Esophagus muscularis mucosa (tissue), 4 donors: ENCODE data around the gene PHLPP1. TPM values are rescaled to one million over a fixed set of nuclear protein-coding genes. Genes with fewer than 3 reads are reported as not detected.
"Not testable (repeated sequence)": the region's sequence is repeated elsewhere in the genome, so short reads cannot be mapped to it uniquely, and the experiment has no call there.

Source experiments
- DNase-seq: peaks from one replicate; pipeline ENCODE4 v3.0.0-alpha.2; 2017; ENCODE audit errors: extremely low spot score
- H3K27ac ChIP-seq, 4 donors: fragments of 200-600 bp; sonication (generic); replicated peaks in 1 of 4; 1 replicate in 3 of 4; 2 replicates in 1 of 4; pipeline ENCODE4 v1.5.1; 2016 to 2019; ENCODE audit warnings: mild to moderate bottlenecking in 1 of 4
- H3K27me3 ChIP-seq, 4 donors: fragments of 200-600 bp; sonication (generic); one replicate each; pipeline versions ENCODE4 v1.5.1 to v1.6.0; 2016 to 2019
- H3K36me3 ChIP-seq, 4 donors: fragments of 200-600 bp; sonication (generic); one replicate each; pipeline ENCODE4 v1.5.1; 2016 to 2019
- H3K4me1 ChIP-seq, 4 donors: fragments of 200-600 bp; sonication (generic); one replicate each; pipeline ENCODE4 v1.5.1; 2016 to 2019
- H3K4me3 ChIP-seq, 4 donors: fragments of 200-600 bp; sonication (generic); 1 replicate in 2 of 4; 2 replicates in 2 of 4; pipeline ENCODE4 v1.5.1; 2016 to 2019; ENCODE audit warnings: mild to moderate bottlenecking in 4 of 4, moderate library complexity in 1 of 4
- H3K9me3 ChIP-seq, 4 donors: fragments of 200-600 bp; sonication (generic); 1 replicate in 3 of 4; 2 replicates in 1 of 4; pipeline ENCODE4 v1.5.1; 2016 to 2019
- CTCF ChIP-seq, 3 experiments: fragments of 200-600 bp in 2 of 3; fragments of 450-650 bp in 1 of 3; sonication (generic) in 2 of 3; IDR thresholded peaks; one replicate each; pipeline ENCODE4 v1.5.1; 2017 to 2019; ENCODE audit warnings: antibody characterized with exemption in 3 of 3, mild to moderate bottlenecking in 2 of 3, moderate library complexity in 1 of 3
- EP300 ChIP-seq: sonication (generic); formaldehyde crosslinking; IDR thresholded peaks from one replicate; pipeline ENCODE4 v1.6.1; 2017; ENCODE audit warnings: antibody characterized with exemption
- POLR2A ChIP-seq: fragments of 450-650 bp; IDR thresholded peaks from one replicate; pipeline ENCODE4 v1.6.1; 2017; ENCODE audit warnings: antibody characterized with exemption, moderate library complexity, mild to moderate bottlenecking, low read depth
- POLR2AphosphoS5 ChIP-seq, 2 donors: sonication (generic); formaldehyde crosslinking; IDR thresholded peaks; one replicate each; pipeline ENCODE4 v1.6.1; 2017; ENCODE audit warnings: antibody characterized with exemption in 2 of 2
- WGBS: methylation state at CpG from one replicate; pipeline ENCODE4 v1.1.5; 2018; 5-methylcytosine and 5-hydroxymethylcytosine counted together
- intact Hi-C: fragments of 100-400 bp; cut with DNase I; formaldehyde crosslinking; loops from one replicate; pipeline ENCODE4 v1.15.1; 2023
- total RNA-seq, 4 donors: library from RNA; depleted of rRNA; stranded (reverse); fragments of >200 nt; gene quantifications; one replicate each; pipeline versions ENCODE4 v1.1.0 to v1.2.1, GENCODE V29; 2016

PHLPP1 gene
- total RNA-seq, 4 donors from 2014 or later: 11.6 to 23.0 (median 17.3) TPM

- Histone ChIP-seq H3K9me3 (no peaks in the 10 kb centered on the region), H3K4me3 (no peak overlapping the region), H3K27ac (no peak overlapping the region), H3K36me3 (no peaks in the 10 kb centered on the region), H3K27me3 (no peaks in the 10 kb centered on the region), H3K4me1 (peaks cover 0 to 30% (median 27%) of the 10 kb centered on the region in 4 donors)
- DNase-seq: no peak
- intact Hi-C loops: no loop called here
- 58% methylated on average over 3 of the region's 3 CpGs for WGBS
- peak; percentile 20 to 36 (median 35) for TF ChIP-seq CTCF (IDR thresholded peaks at IDR 0.05)
- no peak for TF ChIP-seq POLR2AphosphoS5 (IDR thresholded peaks at IDR 0.05)
Observed at GRCh38 chr18:62802523-62802922, 87.2 kb downstream of the PHLPP1 start.

- Histone ChIP-seq H3K36me3 (no peaks in the 10 kb centered on the region), H3K27ac (no peak overlapping the region), H3K27me3 (no peaks in the 10 kb centered on the region), H3K4me1 (no peaks in the 10 kb centered on the region), H3K4me3 (no peak overlapping the region), H3K9me3 (no peaks in the 10 kb centered on the region)
- TF ChIP-seq POLR2AphosphoS5 (IDR thresholded peaks at IDR 0.05): no peak
- no peak for TF ChIP-seq CTCF (IDR thresholded peaks at IDR 0.05)
- no peak for TF ChIP-seq POLR2A
- no peak for TF ChIP-seq EP300
- intact Hi-C loops: no loop called here
- DNase-seq: no peak
- 89% methylated on average over 2 of the region's 2 CpGs for WGBS
Observed at GRCh38 chr18:62807396-62807795, 92.1 kb downstream of the PHLPP1 start.

DNA sequence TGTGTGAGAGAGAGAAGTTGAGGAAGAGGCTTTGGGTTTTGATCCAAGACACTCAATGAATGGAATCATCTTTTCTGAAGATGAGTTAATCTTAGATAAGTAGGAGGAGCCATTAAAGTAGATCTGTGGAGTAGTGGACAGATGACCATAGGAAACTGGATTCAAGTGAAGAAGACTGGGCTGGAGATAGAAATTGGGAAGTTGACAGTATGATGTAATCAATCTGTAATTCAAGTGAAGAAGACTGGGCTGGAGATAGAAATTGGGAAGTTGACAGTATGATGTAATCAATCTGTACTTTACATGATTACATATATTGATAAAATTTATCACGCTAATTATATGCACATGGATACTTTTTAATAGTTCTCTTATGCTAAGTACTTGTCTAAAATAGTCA is 92.8 kb downstream of the PHLPP1 start:
- no peak for DNase-seq
- intact Hi-C loops: no loop called here
- Histone ChIP-seq H3K9me3 (no peaks in the 10 kb centered on the region), H3K4me1 (no peaks in the 10 kb centered on the region), H3K27me3 (no peaks in the 10 kb centered on the region), H3K27ac (no peak overlapping the region), H3K4me3 (no peak overlapping the region), H3K36me3 (no peaks in the 10 kb centered on the region)
- TF ChIP-seq POLR2AphosphoS5 (IDR thresholded peaks at IDR 0.05): no peak
- TF ChIP-seq CTCF (IDR thresholded peaks at IDR 0.05): no peak
- TF ChIP-seq POLR2A: no peak
- no peak for TF ChIP-seq EP300
- WGBS: 90% methylated on average over 1 of the region's 1 CpG

- H3K27me3 ChIP-seq, H3K27ac ChIP-seq, H3K4me3 ChIP-seq, DNase-seq, H3K9me3 ChIP-seq, H3K36me3 ChIP-seq, intact Hi-C loops, H3K4me1 ChIP-seq: not testable (repeated sequence)
- 94% methylated on average over 8 of the region's 8 CpGs for WGBS
Observed at GRCh38 chr18:62809445-62809844, 94.1 kb downstream of the PHLPP1 start.

GRCh38 chr18:62809900-62810299 is 94.6 kb downstream of the PHLPP1 start:
- no peak for DNase-seq
- Histone ChIP-seq H3K27me3 (no peaks in the 10 kb centered on the region), H3K27ac (no peak overlapping the region), H3K4me1 (peaks cover 0 to 10% (median 6%) of the 10 kb centered on the region in 4 donors), H3K9me3 (no peaks in the 10 kb centered on the region), H3K4me3 (no peak overlapping the region), H3K36me3 (no peaks in the 10 kb centered on the region)
- TF ChIP-seq POLR2A (no peak), POLR2AphosphoS5 (IDR thresholded peaks at IDR 0.05) (no peak), EP300 (no peak), CTCF (IDR thresholded peaks at IDR 0.05) (no peak)
- intact Hi-C loops: no loop called here
- 67% methylated on average over 1 of the region's 1 CpG for WGBS
